GM23248 (cell line): ENCODE data around the gene PCDHA7. TPM values are rescaled to one million over a fixed set of nuclear protein-coding genes. Genes with fewer than 3 reads are reported as not detected.
A peak's percentile ranks its signal among the peaks of the same experiment; 100 is the strongest.
"Not testable (repeated sequence)": the region's sequence is repeated elsewhere in the genome, so short reads cannot be mapped to it uniquely, and the experiment has no call there.

ENCODE experiments used
- DNase-seq: peaks from one replicate; pipeline ENCODE4 v3.0.0-alpha.2; 2015
- H2AFZ ChIP-seq: fragments of 200-600 bp; sonication (generic); 2 replicates; pipeline ENCODE4 v1.6.1; 2016; ENCODE audit warnings: antibody characterized with exemption
- H3F3A ChIP-seq: fragments of 200-600 bp; sonication (generic); 2 replicates; pipeline ENCODE4 v1.6.1; 2016; ENCODE audit warnings: mild to moderate bottlenecking, antibody characterized with exemption, mixed run types; ENCODE audit not compliant: insufficient read depth
- H3K27ac ChIP-seq: fragments of 200-600 bp; sonication (generic); 2 replicates; pipeline ENCODE4 v1.5.1; 2016; ENCODE audit warnings: mild to moderate bottlenecking
- H3K27me3 ChIP-seq: fragments of 200-600 bp; sonication (generic); replicated peaks from 2 replicates; pipeline ENCODE4 v1.6.1; 2016; ENCODE audit warnings: mild to moderate bottlenecking; ENCODE audit not compliant: insufficient read depth
- H3K36me3 ChIP-seq: fragments of 200-600 bp; sonication (generic); 2 replicates; pipeline ENCODE4 v1.6.1; 2016; ENCODE audit warnings: low read depth, mild to moderate bottlenecking
- H3K4me1 ChIP-seq: fragments of 200-600 bp; sonication (generic); 2 replicates; pipeline ENCODE4 v1.6.1; 2016; ENCODE audit warnings: mild to moderate bottlenecking; ENCODE audit not compliant: insufficient read depth
- H3K4me2 ChIP-seq: fragments of 200-600 bp; sonication (generic); one replicate; pipeline ENCODE4 v1.6.1; 2016; ENCODE audit warnings: mild to moderate bottlenecking; ENCODE audit not compliant: unreplicated experiment
- H3K4me3 ChIP-seq: fragments of 200-600 bp; sonication (generic); 2 replicates; pipeline ENCODE4 v1.5.1; 2016; ENCODE audit warnings: mild to moderate bottlenecking
- H3K79me2 ChIP-seq: fragments of 200-600 bp; sonication (generic); 2 replicates; pipeline ENCODE4 v1.6.1; 2016; ENCODE audit warnings: mild to moderate bottlenecking; ENCODE audit not compliant: insufficient read depth
- H3K9ac ChIP-seq: fragments of 200-600 bp; sonication (generic); 2 replicates; pipeline ENCODE4 v1.6.1; 2016; ENCODE audit warnings: mild to moderate bottlenecking
- H3K9me2 ChIP-seq: fragments of 200-600 bp; sonication (generic); 2 replicates; pipeline ENCODE4 v1.6.1; 2016; ENCODE audit warnings: mixed run types, mild to moderate bottlenecking, moderate library complexity; ENCODE audit not compliant: insufficient read depth
- H3K9me3 ChIP-seq: fragments of 200-600 bp; sonication (generic); one replicate; pipeline ENCODE4 v1.6.1; 2017; ENCODE audit warnings: low read depth
- H4K20me1 ChIP-seq: fragments of 200-600 bp; sonication (generic); 2 replicates; pipeline ENCODE4 v1.6.0; 2016; ENCODE audit not compliant: insufficient read depth
- EZH2 ChIP-seq: fragments of 200-600 bp; sonication (generic); IDR thresholded peaks from 2 replicates; pipeline ENCODE4 v1.6.1; 2018; ENCODE audit warnings: antibody characterized with exemption, mild to moderate bottlenecking; ENCODE audit not compliant: insufficient read depth, poor library complexity, severe bottlenecking
- EZH2phosphoT487 ChIP-seq: fragments of 200-600 bp; sonication (generic); IDR thresholded peaks from 2 replicates; pipeline ENCODE4 v1.6.1; 2018; ENCODE audit warnings: antibody characterized with exemption, moderate library complexity, mild to moderate bottlenecking, low read depth; ENCODE audit not compliant: insufficient read depth
- WGBS, 2 experiments: methylation state at CpG; one replicate each; pipeline ENCODE4 v1.1.6; 2015 to 2017; ENCODE audit warnings: low lambda C conversion rate in 2 of 2, low coverage in 1 of 2; ENCODE audit errors: missing lambda C conversion rate in 2 of 2; 5-methylcytosine and 5-hydroxymethylcytosine counted together
- in situ Hi-C: fragments of 300-500 bp; cut with MboI; formaldehyde crosslinking; loops from 2 replicates; pipeline ENCODE4 v1.15.0; 2020
- polyA plus RNA-seq: library from polyadenylated mRNA; unstranded; fragments of >200 nt; fragmentation: Nextera tagmentation; extraction: Ambion mirVana; gene quantifications from 2 replicates; pipeline ENCODE4 v1.2.1, GENCODE V29; 2016
- total RNA-seq: library from RNA; depleted of rRNA; stranded (reverse); fragments of >200 nt; shearing (Covaris generic); gene quantifications from 2 replicates; pipeline ENCODE4 v1.2.3, GENCODE V29; 2014

The PCDHA7 gene
- total and polyA plus RNA-seq, 2 experiments from 2014 or later = not detected

- 21 to 22% methylated on average over 29 of the region's 29 CpGs for WGBS, 2 experiments
- in situ Hi-C loops = no loop called here
- no peak within 1 kb of the TSS for H3K9ac ChIP-seq
- H3K9me3 ChIP-seq = no peaks in the 10 kb centered on the region
- H3K27ac ChIP-seq = no peak within 1 kb of the TSS
- TF ChIP-seq EZH2phosphoT487 (no peak), EZH2 (no peak)
- no peaks in the 10 kb centered on the region for H3K36me3 ChIP-seq
- H3K27me3 ChIP-seq = no peaks in the 10 kb centered on the region
- no peaks in the 10 kb centered on the region for H3K79me2 ChIP-seq
- H3F3A ChIP-seq = no peaks in the 10 kb centered on the region
- no peaks in the 10 kb centered on the region for H4K20me1 ChIP-seq
- H3K9me2 ChIP-seq = no peaks in the 10 kb centered on the region
- no peak within 1 kb of the TSS for H3K4me2 ChIP-seq
- peak; percentile 33 for DNase-seq
- peak within 1 kb of the TSS; percentile 42 for H3K4me3 ChIP-seq
- peak within 1 kb of the TSS; percentile 31 for H2AFZ ChIP-seq
- H3K4me1 ChIP-seq = no peaks in the 10 kb centered on the region
Measured at GRCh38 chr5:140800816-140801493, 33.1 kb upstream of the PCDHA7 start, which contains the start of gene PCDHA3. Gene PCDHA3, plus strand, starts transcription at chr5:140801057.

DNA sequence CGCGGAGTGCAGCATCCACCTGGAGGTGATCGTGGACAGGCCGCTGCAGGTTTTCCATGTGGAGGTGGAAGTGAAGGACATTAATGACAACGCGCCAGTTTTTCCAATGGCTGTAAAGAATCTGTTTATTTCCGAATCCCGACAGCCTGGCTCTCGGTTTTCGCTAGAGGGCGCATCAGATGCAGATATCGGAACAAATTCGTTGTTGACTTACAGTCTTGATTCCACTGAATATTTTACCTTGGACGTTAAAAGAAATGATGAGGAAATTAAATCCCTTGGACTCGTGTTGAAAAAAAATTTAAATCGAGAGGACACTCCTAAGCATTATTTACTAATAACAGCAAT, 32.6 kb upstream of the PCDHA7 start:
- Histone ChIP-seq H3F3A (no peaks in the 10 kb centered on the region), H2AFZ (peak overlapping the region; percentile 31; the same call in 1 of the 2 replicates), H3K36me3 (no peaks in the 10 kb centered on the region), H3K27ac (no peak overlapping the region), H3K9me3 (no peaks in the 10 kb centered on the region), H3K4me3 (peak overlapping the region; percentile 42; the same call in 1 of the 2 replicates), H4K20me1 (no peaks in the 10 kb centered on the region), H3K79me2 (no peaks in the 10 kb centered on the region), H3K4me1 (no peaks in the 10 kb centered on the region), H3K9ac (no peak overlapping the region), H3K9me2 (no peaks in the 10 kb centered on the region), H3K27me3 (no peaks in the 10 kb centered on the region), H3K4me2 (no peak overlapping the region)
- 13 to 16% methylated on average over 16 of the region's 16 CpGs for WGBS, 2 experiments
- peak; percentile 1 for DNase-seq
- TF ChIP-seq EZH2 (no peak), EZH2phosphoT487 (no peak)
- in situ Hi-C loops = no loop called here

- H3K9ac ChIP-seq, H3K4me3 ChIP-seq, H4K20me1 ChIP-seq, in situ Hi-C loops, H2AFZ ChIP-seq, H3K27me3 ChIP-seq, H3K79me2 ChIP-seq, H3K27ac ChIP-seq, H3K9me3 ChIP-seq, H3K4me2 ChIP-seq, H3K9me2 ChIP-seq, DNase-seq, H3K4me1 ChIP-seq, H3F3A ChIP-seq, H3K36me3 ChIP-seq: not testable (repeated sequence)
- 46 to 50% methylated on average over 36 to 45 of the region's 45 CpGs for WGBS, 2 experiments
Measured at GRCh38 chr5:140802381-140802780, 31.7 kb upstream of the PCDHA7 start.

DNA sequence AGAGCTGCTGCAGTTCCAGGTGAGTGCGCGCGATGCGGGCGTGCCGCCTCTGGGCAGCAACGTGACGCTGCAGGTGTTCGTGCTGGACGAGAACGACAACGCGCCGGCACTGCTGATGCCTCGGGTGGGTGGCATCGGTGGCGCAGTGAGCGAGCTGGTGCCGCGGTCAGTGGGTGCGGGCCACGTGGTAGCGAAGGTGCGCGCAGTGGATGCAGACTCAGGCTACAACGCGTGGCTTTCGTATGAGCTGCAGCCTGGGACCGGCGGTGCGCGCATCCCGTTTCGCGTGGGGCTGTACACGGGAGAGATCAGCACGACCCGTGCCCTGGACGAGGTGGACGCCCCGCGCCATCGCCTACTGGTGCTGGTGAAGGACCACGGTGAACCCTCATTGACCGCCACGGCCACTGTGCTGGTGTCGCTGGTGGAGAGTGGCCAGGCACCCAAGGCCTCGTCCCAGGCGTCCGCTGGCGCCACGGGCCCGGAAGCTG, 31.2 kb upstream of the PCDHA7 start:
- no peaks in the 10 kb centered on the region for H3F3A ChIP-seq
- 46 to 50% methylated on average over 39 to 53 of the region's 53 CpGs for WGBS, 2 experiments
- DNase-seq = no peak
- in situ Hi-C loops = no loop called here
- no peak overlapping the region for H2AFZ ChIP-seq
- H3K36me3 ChIP-seq = no peaks in the 10 kb centered on the region
- H3K9me3 ChIP-seq = no peaks in the 10 kb centered on the region
- H3K4me3 ChIP-seq = no peak overlapping the region
- H4K20me1 ChIP-seq = no peaks in the 10 kb centered on the region
- H3K9me2 ChIP-seq = no peaks in the 10 kb centered on the region
- TF ChIP-seq EZH2 = no peak
- TF ChIP-seq EZH2phosphoT487 = no peak
- no peak overlapping the region for H3K27ac ChIP-seq
- no peaks in the 10 kb centered on the region for H3K27me3 ChIP-seq
- H3K4me2 ChIP-seq = no peak overlapping the region
- no peaks in the 10 kb centered on the region for H3K79me2 ChIP-seq
- no peaks in the 10 kb centered on the region for H3K4me1 ChIP-seq
- H3K9ac ChIP-seq = no peak overlapping the region
